GM23338 (cell line): ENCODE data around the gene SLC6A8. TPM values are rescaled to one million over a fixed set of nuclear protein-coding genes. Genes with fewer than 3 reads are reported as not detected.

ENCODE experiments used
- ATAC-seq: fragments of 200-7000 bp; cut with Tn5 transposase; 3 replicates; pipeline ENCODE4 v1.9.1; 2020
- DNase-seq: peaks from one replicate; pipeline ENCODE4 v3.0.0-alpha.2; 2015; ENCODE audit warnings: low spot score
- H2AFZ ChIP-seq: fragments of 200-600 bp; sonication (generic); 2 replicates; pipeline ENCODE4 v1.8.0; 2016; ENCODE audit warnings: antibody characterized with exemption, mild to moderate bottlenecking, moderate library complexity
- H3F3A ChIP-seq: fragments of 200-600 bp; sonication (generic); replicated peaks from 2 replicates; pipeline ENCODE4 v1.8.0; 2017; ENCODE audit warnings: antibody characterized with exemption, mixed run types, low read depth
- H3K27ac ChIP-seq: fragments of 200-600 bp; sonication (generic); 2 replicates; pipeline ENCODE4 v1.6.1; 2016; ENCODE audit warnings: low read depth
- H3K27me3 ChIP-seq: fragments of 200-600 bp; sonication (generic); 2 replicates; pipeline ENCODE4 v1.8.0; 2016; ENCODE audit warnings: mild to moderate bottlenecking, mixed run types, moderate library complexity; ENCODE audit not compliant: insufficient read depth
- H3K36me3 ChIP-seq: fragments of 200-600 bp; sonication (generic); 2 replicates; pipeline ENCODE4 v1.8.0; 2016; ENCODE audit warnings: mild to moderate bottlenecking; ENCODE audit not compliant: insufficient read depth
- H3K4me1 ChIP-seq: fragments of 200-600 bp; sonication (generic); 2 replicates; pipeline ENCODE4 v1.8.0; 2016; ENCODE audit warnings: mild to moderate bottlenecking, moderate library complexity; ENCODE audit not compliant: insufficient read depth
- H3K4me2 ChIP-seq: fragments of 200-600 bp; sonication (generic); 2 replicates; pipeline ENCODE4 v1.7.1; 2017; ENCODE audit warnings: mixed run types
- H3K4me3 ChIP-seq: fragments of 200-600 bp; sonication (generic); 2 replicates; pipeline ENCODE4 v1.6.1; 2016; ENCODE audit warnings: mixed run types
- H3K79me2 ChIP-seq: fragments of 200-600 bp; sonication (generic); replicated peaks from 2 replicates; pipeline ENCODE4 v1.8.0; 2017; ENCODE audit warnings: mild to moderate bottlenecking; ENCODE audit not compliant: insufficient read depth
- H3K9me2 ChIP-seq: fragments of 200-600 bp; sonication (generic); 2 replicates; pipeline ENCODE4 v1.8.0; 2017; ENCODE audit not compliant: insufficient read depth
- H4K20me1 ChIP-seq: fragments of 200-600 bp; sonication (generic); replicated peaks from 2 replicates; pipeline ENCODE4 v1.8.0; 2017; ENCODE audit warnings: mild to moderate bottlenecking; ENCODE audit not compliant: insufficient read depth
- H3K27ac Mint-ChIP-seq: 2 replicates; pipeline ENCODE4 v1.8.0; 2020; ENCODE audit warnings: inconsistent platforms, mild to moderate bottlenecking, moderate library complexity, mixed read lengths
- H3K27me3 Mint-ChIP-seq: 3 replicates; pipeline ENCODE4 v1.8.0; 2022; ENCODE audit warnings: low read depth, mild to moderate bottlenecking, moderate library complexity, mixed read lengths, inconsistent platforms; ENCODE audit not compliant: insufficient read depth, poor library complexity
- H3K36me3 Mint-ChIP-seq: 3 replicates; pipeline ENCODE4 v1.8.0; 2021; ENCODE audit warnings: low read depth, mild to moderate bottlenecking, inconsistent platforms, moderate library complexity, mixed read lengths
- H3K4me1 Mint-ChIP-seq: 3 replicates; pipeline ENCODE4 v1.8.0; 2020; ENCODE audit warnings: mild to moderate bottlenecking, inconsistent platforms, mixed read lengths
- H3K4me3 Mint-ChIP-seq: 3 replicates; pipeline ENCODE4 v1.8.0; 2021; ENCODE audit warnings: moderate library complexity, mild to moderate bottlenecking, inconsistent platforms, mixed read lengths
- H3K9me3 Mint-ChIP-seq: 3 replicates; pipeline ENCODE4 v1.8.0; 2020; ENCODE audit warnings: moderate library complexity, mild to moderate bottlenecking, inconsistent platforms, mixed read lengths
- CTCF ChIP-seq, 2 experiments: fragments of 200-600 bp in 1 of 2; sonication (generic) in 1 of 2; conservative IDR thresholded peaks; 2 replicates each; pipeline versions ENCODE4 v1.5.1 to v1.6.1; 2016 to 2017; ENCODE audit warnings: antibody characterized with exemption in 2 of 2, low read depth in 2 of 2, mild to moderate bottlenecking in 2 of 2, moderate library complexity in 1 of 2
- ETS1 ChIP-seq: IDR thresholded peaks from 2 replicates; pipeline ENCODE4 v1.6.1; 2016; ENCODE audit warnings: antibody characterized with exemption
- POLR2AphosphoS5 ChIP-seq: IDR thresholded peaks from 2 replicates; pipeline ENCODE4 v1.6.1; 2016; ENCODE audit warnings: antibody characterized with exemption, low read depth
- ZNF114 ChIP-seq: fragments of 250-450 bp; sonication (Bioruptor Pico); IDR thresholded peaks from 2 replicates; pipeline ENCODE4 v1.5.0; 2020; ENCODE audit warnings: mild to moderate bottlenecking, moderate library complexity
- ZNF331 ChIP-seq: fragments of 250-450 bp; sonication (Bioruptor Pico); IDR thresholded peaks from 2 replicates; pipeline ENCODE4 v1.5.0; 2020; ENCODE audit warnings: low read depth, mild to moderate bottlenecking, moderate library complexity
- long read RNA-seq: library from polyadenylated mRNA; unstranded; transcript quantifications from one replicate; pipeline ENCODE4 v2.0.0, GENCODE V29; 2020; ENCODE audit not compliant: unreplicated experiment
- polyA plus RNA-seq: library from polyadenylated mRNA; unstranded; fragments of >200 nt; fragmentation: Nextera tagmentation; extraction: Ambion mirVana; gene quantifications from 2 replicates; pipeline ENCODE4 v1.2.1, GENCODE V29; 2016
- total RNA-seq: library from RNA; depleted of rRNA; stranded (reverse); fragments of >200 nt; shearing (Covaris generic); gene quantifications from 2 replicates; pipeline ENCODE4 v1.2.3, GENCODE V29; 2014; rRNA removed

The SLC6A8 gene
- 61.9 and 68.6 TPM in 2 replicates for total RNA-seq
- 19.5 and 22.2 TPM in 2 replicates for polyA plus RNA-seq
- long read RNA-seq, partial matches to known transcripts, result 3 of 4 reads
- long read RNA-seq, other reads (novel, unspliced or antisense), result 1 of 4 reads

- Mint-ChIP-seq H3K9me3 (peaks cover 16% of the 10 kb centered on the region), H3K27ac (peak within 1 kb of the TSS; percentile 67; the same call in 1 of the 2 replicates)
- no peaks in the 10 kb centered on the region for H4K20me1 ChIP-seq
Observed at GRCh38 chrX:153687121-153688039, at the start of gene SLC6A8. Gene SLC6A8 (plus strand): TSS chrX:153687926. CDS start chrX:153688575, 649 bp downstream.

GRCh38 chrX:153638041-153638371, 49.7 kb upstream of the SLC6A8 start:
- Histone ChIP-seq H3K27me3 (peaks cover 26% of the 10 kb centered on the region), H3K4me3 (no peak overlapping the region), H3K4me1 (no peaks in the 10 kb centered on the region), H3K4me2 (no peak overlapping the region), H3K79me2 (no peaks in the 10 kb centered on the region), H4K20me1 (no peaks in the 10 kb centered on the region), H3K27ac (no peak overlapping the region), H3K9me2 (no peaks in the 10 kb centered on the region), H3K36me3 (no peaks in the 10 kb centered on the region), H3F3A (no peaks in the 10 kb centered on the region), H2AFZ (no peak overlapping the region)
- H3K4me3 Mint-ChIP-seq, result no peak overlapping the region
- DNase-seq, result no peak
- peaks cover 18% of the 10 kb centered on the region for H3K27me3 Mint-ChIP-seq
- no peak for ATAC-seq
- no peaks in the 10 kb centered on the region for H3K9me3 Mint-ChIP-seq
- H3K4me1 Mint-ChIP-seq, result peaks cover 7% of the 10 kb centered on the region; the same call in 2 of the 3 replicates
- H3K27ac Mint-ChIP-seq, result no peak overlapping the region
- H3K36me3 Mint-ChIP-seq, result no peaks in the 10 kb centered on the region
- no peak for TF ChIP-seq ETS1
- TF ChIP-seq ZNF114, result no peak
- TF ChIP-seq CTCF (conservative IDR thresholded peaks at IDR 0.05; ENCODE audit: low read depth in 2 of 2), result no peak

More at GRCh38 chrX:153687121-153688039, at the start of gene SLC6A8:
- H3K9me2 ChIP-seq, result no peaks in the 10 kb centered on the region
- peaks cover 3% of the 10 kb centered on the region; the same call in 1 of the 2 replicates for H3K4me1 ChIP-seq
- H3K27me3 ChIP-seq, result no peaks in the 10 kb centered on the region
- Mint-ChIP-seq H3K27me3 (peaks cover 7% of the 10 kb centered on the region), H3K4me1 (peaks cover 16% of the 10 kb centered on the region), H3K4me3 (peak within 1 kb of the TSS; percentile 59), H3K36me3 (peaks cover 15% of the 10 kb centered on the region; the same call in 2 of the 3 replicates)
- TF ChIP-seq ZNF331 (CRISPR knock-in tag) (no peak), ZNF114 (no peak), CTCF (conservative IDR thresholded peaks at IDR 0.05; ENCODE audit: low read depth in 2 of 2) (peak; percentile 19 to 65), POLR2AphosphoS5 (peak; percentile 55; the same call in 1 of the 2 replicates)
- DNase-seq (peak; percentile 60), ATAC-seq (peak; percentile 27)
- no peak within 1 kb of the TSS for H3K27ac ChIP-seq
- peak within 1 kb of the TSS; percentile 69 for H3K4me2 ChIP-seq
- no peaks in the 10 kb centered on the region for H3F3A ChIP-seq
- H2AFZ ChIP-seq, result no peak within 1 kb of the TSS
- H3K4me3 ChIP-seq, result peak within 1 kb of the TSS; percentile 49
- no peaks in the 10 kb centered on the region for H3K36me3 ChIP-seq
- no peaks in the 10 kb centered on the region for H3K79me2 ChIP-seq
